ENCODE data around the gene DLGAP4.

DNA sequence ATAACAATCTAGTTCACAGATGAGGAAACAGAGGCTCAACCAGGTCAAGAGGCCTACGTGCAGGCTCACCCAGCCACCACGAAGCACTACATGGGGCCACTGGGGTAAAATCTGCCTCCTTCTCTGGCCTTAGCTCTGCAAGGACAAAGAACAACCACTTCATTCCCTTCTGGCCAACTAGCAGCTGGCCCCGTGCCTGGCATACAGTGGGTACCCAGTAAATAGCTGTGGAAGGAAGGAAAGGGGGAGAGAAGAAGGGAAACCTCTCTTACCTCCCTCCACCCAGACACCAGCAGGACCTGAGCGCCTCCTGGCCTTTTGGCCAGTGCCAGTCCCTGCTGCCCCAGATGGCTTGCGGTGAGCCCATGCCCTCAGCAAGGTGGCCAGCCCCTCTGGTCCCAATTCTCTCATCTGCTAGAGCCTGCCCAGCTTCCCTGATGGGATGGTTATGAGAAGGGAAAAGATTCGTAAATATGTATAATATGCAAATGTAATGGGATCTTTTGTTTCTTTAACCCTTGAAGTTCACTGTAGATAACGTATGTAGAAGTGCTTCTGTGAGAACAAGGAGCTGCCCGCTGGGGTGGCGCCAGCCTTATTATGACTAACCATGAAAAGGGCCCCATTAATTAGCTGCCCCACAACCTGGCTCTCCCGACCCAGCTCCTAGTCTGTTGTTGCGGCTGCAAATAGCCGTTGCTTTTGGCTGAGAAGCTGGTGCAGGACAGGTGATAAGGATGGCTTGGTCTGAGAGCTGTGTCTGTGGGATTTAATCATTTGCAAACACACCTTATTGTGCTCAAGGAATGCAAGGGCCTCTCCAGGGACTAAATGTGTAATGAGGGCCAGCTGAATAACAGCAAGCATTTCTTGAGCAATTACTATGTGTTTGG, 62.0 kb downstream of the DLGAP4 start:
- TF ChIP-seq CTCF (IDR thresholded peaks at IDR 0.05) (no peak), POLR2A (IDR thresholded peaks at IDR 0.05) (no peak)

All from ovary (tissue), 3 donors.